H1 (cell line): ENCODE data around the gene KIZ. TPM values are rescaled to one million over a fixed set of nuclear protein-coding genes. Genes with fewer than 3 reads are reported as not detected.

Source experiments
- CTCF ChIA-PET: fragments of 300-600 bp; sonication (Branson Sonifier 250); formaldehyde crosslinking; loops from one replicate; lab custom pipeline; 2021; ENCODE audit not compliant: partially characterized antibody; lab: Charles Lee
- POLR2A ChIA-PET: fragments of 300-600 bp; sonication (Branson Sonifier 250); formaldehyde crosslinking; loops from one replicate; lab custom pipeline; 2021; ENCODE audit warnings: inconsistent platforms; ENCODE audit not compliant: partially characterized antibody; lab: Charles Lee
- DNase-seq, 2 experiments: peaks; one replicate each; pipeline versions ENCODE4 v3.0.0 to v3.0.0-alpha.2; 2010 to 2022; ENCODE audit warnings: low spot score in 2 of 2, low read depth in 1 of 2, mixed read lengths in 1 of 2
- FAIRE-seq: peaks from 2 replicates; lab custom pipeline; 2011; peaks lifted over from hg19 to GRCh38; lab: Jason Lieb, UNC
- H2AFZ ChIP-seq: 2 replicates; pipeline ENCODE4 v1.8.1; 2012; ENCODE audit warnings: low read length, inconsistent platforms
- H2AK5ac ChIP-seq: 2 replicates; pipeline ENCODE4 v1.6.1; 2013; ENCODE audit warnings: low read depth, low read length
- H2BK120ac ChIP-seq: replicated peaks from 2 replicates; pipeline ENCODE3; 2013; ENCODE audit warnings: low read depth, low read length, inconsistent platforms
- H2BK12ac ChIP-seq: 2 replicates; pipeline ENCODE4 v1.6.1; 2013; ENCODE audit warnings: low read depth, low read length
- H2BK15ac ChIP-seq: 2 replicates; pipeline ENCODE4 v1.6.1; 2013; ENCODE audit warnings: low read length
- H2BK20ac ChIP-seq: 2 replicates; pipeline ENCODE4 v1.6.1; 2013; ENCODE audit warnings: low read length
- H2BK5ac ChIP-seq: 2 replicates; pipeline ENCODE4 v1.6.1; 2013; ENCODE audit warnings: low read depth, low read length
- H3K14ac ChIP-seq: 2 replicates; pipeline ENCODE4 v1.6.1; 2013; ENCODE audit warnings: inconsistent platforms; ENCODE audit not compliant: insufficient read length
- H3K18ac ChIP-seq: 2 replicates; pipeline ENCODE4 v1.6.1; 2013; ENCODE audit warnings: low read length; ENCODE audit errors: extremely low read depth
- H3K23ac ChIP-seq: 2 replicates; pipeline ENCODE4 v1.6.1; 2013; ENCODE audit warnings: inconsistent platforms; ENCODE audit not compliant: insufficient read length
- H3K23me2 ChIP-seq: 2 replicates; pipeline ENCODE4 v1.6.1; 2013; ENCODE audit warnings: low read depth, low read length
- H3K27ac ChIP-seq: 2 replicates; pipeline ENCODE4 v1.6.1; 2011; ENCODE audit warnings: low read depth, low read length, inconsistent platforms
- H3K27me3 ChIP-seq, 4 experiments: replicated peaks in 1 of 4; 1 replicate in 1 of 4; 2 replicates in 3 of 4; pipeline versions ENCODE4 v1.6.1 to v1.8.1; 2011 to 2013; ENCODE audit warnings: low read length in 3 of 4, mild to moderate bottlenecking in 3 of 4, inconsistent platforms in 2 of 4, mixed read lengths in 2 of 4, moderate library complexity in 1 of 4; ENCODE audit not compliant: control insufficient read depth in 3 of 4, insufficient read depth in 3 of 4; ENCODE audit errors: extremely low read depth in 1 of 4
- H3K36me3 ChIP-seq, 4 experiments: 2 replicates each; pipeline versions ENCODE4 v1.6.1 to v1.8.1; 2011 to 2013; ENCODE audit warnings: mild to moderate bottlenecking in 4 of 4, low read length in 3 of 4, moderate library complexity in 2 of 4, control low read depth in 1 of 4, inconsistent platforms in 1 of 4; ENCODE audit not compliant: insufficient read depth in 4 of 4, control insufficient read depth in 2 of 4
- H3K4ac ChIP-seq: replicated peaks from 2 replicates; pipeline ENCODE3; 2013; ENCODE audit warnings: low read length, low read depth, mixed read lengths, inconsistent platforms; ENCODE audit not compliant: insufficient read length
- H3K4me1 ChIP-seq, 4 experiments: replicated peaks in 1 of 4; 1 replicate in 1 of 4; 2 replicates in 3 of 4; pipeline versions ENCODE4 v1.6.1 to v1.8.1; 2011 to 2013; ENCODE audit warnings: low read length in 3 of 4, inconsistent platforms in 2 of 4, mixed read lengths in 1 of 4; ENCODE audit not compliant: insufficient read depth in 4 of 4, control insufficient read depth in 3 of 4
- H3K4me2 ChIP-seq, 2 experiments: 2 replicates each; pipeline versions ENCODE4 v1.6.1 to v1.8.1; 2011 to 2013; ENCODE audit warnings: low read depth in 2 of 2, low read length in 2 of 2, control low read depth in 1 of 2, inconsistent platforms in 1 of 2, mild to moderate bottlenecking in 1 of 2; ENCODE audit not compliant: insufficient read depth in 1 of 2
- H3K4me3 ChIP-seq, 4 experiments: fragments of 200-600, 300-600 bp in 1 of 4; sonication (generic), shearing (Covaris generic), sonication (Bioruptor Twin) in 1 of 4; 2 replicates each; pipeline versions ENCODE4 v1.5.1 to v1.8.1; 2011 to 2016; ENCODE audit warnings: low read length in 4 of 4, low read depth in 3 of 4, control low read depth in 2 of 4, inconsistent platforms in 2 of 4, mild to moderate bottlenecking in 2 of 4, mixed read lengths in 1 of 4, moderate library complexity in 1 of 4; ENCODE audit not compliant: insufficient read depth in 2 of 4; ENCODE audit errors: extremely low read depth in 1 of 4
- H3K56ac ChIP-seq: replicated peaks from 2 replicates; pipeline ENCODE3; 2013; ENCODE audit warnings: low read depth, mild to moderate bottlenecking, mixed read lengths, low read length, inconsistent platforms; ENCODE audit not compliant: insufficient read length
- H3K79me1 ChIP-seq: 2 replicates; pipeline ENCODE4 v1.6.1; 2013; ENCODE audit warnings: low read depth, low read length, control low read depth
- H3K79me2 ChIP-seq, 2 experiments: 2 replicates each; pipeline versions ENCODE4 v1.6.1 to v1.8.1; 2012 to 2013; ENCODE audit warnings: low read length in 2 of 2, mild to moderate bottlenecking in 2 of 2, inconsistent platforms in 1 of 2; ENCODE audit not compliant: insufficient read depth in 2 of 2, control insufficient read depth in 1 of 2
- H3K9ac ChIP-seq, 4 experiments: replicated peaks in 1 of 4; 1 replicate in 1 of 4; 2 replicates in 3 of 4; pipeline versions ENCODE4 v1.6.1 to v1.8.1; 2011 to 2013; ENCODE audit warnings: low read depth in 3 of 4, low read length in 3 of 4, control low read depth in 2 of 4, mild to moderate bottlenecking in 2 of 4, moderate library complexity in 2 of 4, inconsistent platforms in 1 of 4; ENCODE audit errors: extremely low read depth in 1 of 4
- H3K9me3 ChIP-seq, 2 experiments: 2 replicates each; pipeline versions ENCODE4 v1.6.1 to v1.8.1; 2012 to 2013; ENCODE audit warnings: mild to moderate bottlenecking in 2 of 2, moderate library complexity in 2 of 2, control low read depth in 1 of 2, inconsistent platforms in 1 of 2, low read depth in 1 of 2, low read length in 1 of 2, mixed read lengths in 1 of 2; ENCODE audit not compliant: insufficient read depth in 2 of 2
- H4K20me1 ChIP-seq, 2 experiments: replicated peaks in 1 of 2; 2 replicates each; pipeline versions ENCODE3 to v1.8.1; 2011 to 2013; ENCODE audit warnings: inconsistent platforms in 2 of 2, low read length in 2 of 2, mild to moderate bottlenecking in 1 of 2; ENCODE audit not compliant: insufficient read depth in 2 of 2, control insufficient read depth in 1 of 2
- H4K5ac ChIP-seq: 2 replicates; pipeline ENCODE4 v1.6.1; 2013; ENCODE audit warnings: low read length, low read depth, mixed read lengths, inconsistent platforms; ENCODE audit not compliant: insufficient read length
- H4K8ac ChIP-seq: 2 replicates; pipeline ENCODE4 v1.8.0; 2013; ENCODE audit warnings: mild to moderate bottlenecking, moderate library complexity, low read length, inconsistent platforms; ENCODE audit not compliant: insufficient read depth; ENCODE audit errors: extremely low read depth
- H4K91ac ChIP-seq: replicated peaks from 2 replicates; pipeline ENCODE3; 2013; ENCODE audit warnings: low read length, mixed read lengths, inconsistent platforms; ENCODE audit not compliant: insufficient read length
- BRCA1 ChIP-seq: IDR thresholded peaks from 2 replicates; pipeline ENCODE4 v1.6.1; 2012; ENCODE audit warnings: low read depth, low read length, improper control_type of control experiment
- EGR1 ChIP-seq: IDR thresholded peaks from 2 replicates; pipeline ENCODE4 v1.6.1; 2011; ENCODE audit warnings: low read depth, low read length, borderline replicate concordance
- GABPA ChIP-seq: IDR thresholded peaks from 2 replicates; pipeline ENCODE4 v1.6.1; 2011; ENCODE audit warnings: mild to moderate bottlenecking, low read length, moderate library complexity, borderline replicate concordance; ENCODE audit not compliant: insufficient read depth
- HDAC6 ChIP-seq: IDR thresholded peaks from one replicate; pipeline ENCODE4 v1.7.1; 2012; ENCODE audit warnings: low read depth, mild to moderate bottlenecking, inconsistent platforms, low read length, moderate library complexity
- KDM1A ChIP-seq: fragments of 200-600, 300-600 bp; sonication (generic); IDR thresholded peaks from 2 replicates; pipeline ENCODE4 v1.7.1; 2016; ENCODE audit warnings: mild to moderate bottlenecking, low read length, borderline replicate concordance
- KDM4A ChIP-seq: IDR thresholded peaks from one replicate; pipeline ENCODE4 v1.7.1; 2012; ENCODE audit warnings: low read depth, mild to moderate bottlenecking, moderate library complexity, low read length, inconsistent platforms; ENCODE audit not compliant: severe bottlenecking
- KDM5A ChIP-seq: fragments of 200-600 bp; IDR thresholded peaks from 2 replicates; pipeline ENCODE4 v1.7.1; 2012; ENCODE audit warnings: mild to moderate bottlenecking, low read length, inconsistent platforms, mixed read lengths
- PHF8 ChIP-seq: fragments of 200-600 bp; sonication (generic); conservative IDR thresholded peaks from 2 replicates; pipeline ENCODE4 v1.7.1; 2012; ENCODE audit warnings: low read depth, mild to moderate bottlenecking, inconsistent platforms, low read length, moderate library complexity
- POLR2AphosphoS5 ChIP-seq: IDR thresholded peaks from 2 replicates; pipeline ENCODE4 v1.6.1; 2011; ENCODE audit warnings: low read depth, low read length
- RNF2 ChIP-seq: fragments of 200-900, 300-1000 bp; sonication (generic); IDR thresholded peaks from 2 replicates; pipeline ENCODE4 v1.7.1; 2016; ENCODE audit warnings: borderline replicate concordance, low read depth, mild to moderate bottlenecking, antibody characterized with exemption, low read length; ENCODE audit not compliant: poor library complexity, severe bottlenecking; ENCODE audit errors: missing control alignments
- RXRA ChIP-seq: IDR thresholded peaks from 2 replicates; pipeline ENCODE4 v1.6.1; 2011; ENCODE audit warnings: low read depth, mild to moderate bottlenecking, low read length, moderate library complexity; ENCODE audit not compliant: insufficient read depth
- SP1 ChIP-seq: IDR thresholded peaks from 2 replicates; pipeline ENCODE4 v1.6.1; 2011; ENCODE audit warnings: low read depth, low read length
- ZNF274 ChIP-seq: IDR thresholded peaks from 2 replicates; pipeline ENCODE4 v1.7.0; 2012; ENCODE audit warnings: low read length, borderline replicate concordance; ENCODE audit errors: extremely low read depth
- WGBS, 2 experiments: shearing (Covaris generic) in 1 of 2; methylation state at CpG; one replicate each; pipeline versions ENCODE4 v1.1.6 to v1.1.7; 2013 to 2015; ENCODE audit warnings: low lambda C conversion rate in 2 of 2, mixed read lengths in 2 of 2, inconsistent platforms in 1 of 2, low coverage in 1 of 2, missing lambda C conversion rate in 1 of 2; ENCODE audit not compliant: insufficient replicate concordance in 2 of 2, insufficient coverage in 1 of 2, insufficient read length in 1 of 2; ENCODE audit errors: extremely low coverage in 1 of 2, missing lambda C conversion rate in 1 of 2; 5-methylcytosine and 5-hydroxymethylcytosine counted together
- polyA plus RNA-seq, 7 experiments: library from polyadenylated mRNA; depleted of rRNA in 3 of 7; stranded (reverse) in 5 of 7; unstranded in 2 of 7; fragments of >200 nt in 5 of 7; fragments of 200-250 nt in 2 of 7; gene quantifications; 1 replicate in 5 of 7; 2 replicates in 1 of 7; 4 replicates in 1 of 7; pipeline versions ENCODE4 v1.2.1 to v1.2.3, GENCODE V29; 2011 to 2013; ENCODE audit warnings: missing spikeins in 2 of 7, mixed read lengths in 2 of 7
- total RNA-seq: library from RNA; stranded (reverse); fragmentation: NEBNext Ultra II Directional; extraction: Animal tissue kit (Norgen Biotek cat#: 25700); gene quantifications from 2 replicates; pipeline ENCODE4 v1.2.1, GENCODE V29; 2021
- TF ChIP-seq, protein P1 (sequence below): IDR thresholded peaks from 2 replicates; pipeline ENCODE4 v1.6.1; 2012; ENCODE audit warnings: inconsistent platforms

Gene KIZ
- total and polyA plus RNA-seq, 2 of the 8 experiments (the other 6 are each of a cell fraction or from before 2014, with no cell fraction given), result 13.0 to 51.7 TPM

DNA sequence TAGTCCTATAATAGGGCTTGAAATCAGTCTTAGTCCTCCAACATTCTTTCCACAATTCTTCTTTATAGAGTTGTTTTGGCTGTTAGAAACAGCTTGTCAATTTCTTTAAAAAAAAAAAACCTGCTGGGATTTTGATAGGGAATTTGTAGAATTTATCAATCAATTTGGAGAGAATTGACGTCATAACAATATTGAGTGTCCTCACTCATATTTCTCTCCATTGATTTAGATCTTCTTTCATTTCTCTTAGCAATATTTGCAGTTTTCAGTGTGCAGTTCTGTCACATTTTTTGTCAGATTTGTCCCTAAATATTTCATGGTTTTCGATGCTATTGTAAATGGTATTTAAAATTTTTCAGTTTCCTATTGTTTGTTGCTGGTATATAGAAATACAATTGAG lies 14.5 kb upstream of the KIZ start:
- DNase-seq (no peak), FAIRE-seq (no peak)
- no peak overlapping the region for H4K91ac ChIP-seq
- no peaks in the 10 kb centered on the region for H3K36me3 ChIP-seq
- H4K5ac ChIP-seq, result no peak overlapping the region
- H3K18ac ChIP-seq, result no peak overlapping the region
- no peak overlapping the region for H3K14ac ChIP-seq
- H4K20me1 ChIP-seq, result no peaks in the 10 kb centered on the region
- H2AK5ac ChIP-seq, result no peak overlapping the region
- H3K23ac ChIP-seq, result no peak overlapping the region
- no peak overlapping the region for H4K8ac ChIP-seq
- H3K9me3 ChIP-seq, result no peaks in the 10 kb centered on the region
- no peaks in the 10 kb centered on the region for H3K79me1 ChIP-seq
- H3K4me1 ChIP-seq, result no peaks in the 10 kb centered on the region; a peak in 1 of 7 replicates
- CTCF ChIA-PET, result interaction anchor here (0.8 to 1.0 kb wide), 2 partner anchors 124 kb away, joined by 3 read pairs; no protein-coding TSS in a partner anchor
- H2BK15ac ChIP-seq, result no peak overlapping the region
- H3K4ac ChIP-seq, result no peak overlapping the region
- no peak overlapping the region for H3K9ac ChIP-seq
- no peak overlapping the region for H3K4me2 ChIP-seq
- H2BK20ac ChIP-seq, result no peak overlapping the region
- no peak overlapping the region for H3K4me3 ChIP-seq
- H2BK5ac ChIP-seq, result no peak overlapping the region
- POLR2A ChIA-PET, result no interaction called here
- no peak overlapping the region for H3K56ac ChIP-seq
- H3K27ac ChIP-seq, result no peak overlapping the region
- WGBS, 2 experiments, result 88% methylated on average over 2 of the region's 2 CpGs; no CpG with 5 or more reads in 1 of the 2 experiments
- H2BK12ac ChIP-seq, result no peak overlapping the region
- peaks cover 9 to 24% (median 16%) of the 10 kb centered on the region in 4 experiments for H3K27me3 ChIP-seq
- H3K23me2 ChIP-seq, result peaks cover 3% of the 10 kb centered on the region; the same call in 1 of the 2 replicates
- H2AFZ ChIP-seq, result no peak overlapping the region
- H3K79me2 ChIP-seq, result no peaks in the 10 kb centered on the region
- no peak overlapping the region for H2BK120ac ChIP-seq
- TF ChIP-seq GABPA, result no peak
- TF ChIP-seq RXRA, result no peak
- no peak for TF ChIP-seq EGR1
- TF ChIP-seq ZNF274, result no peak
- no peak for TF ChIP-seq KDM1A
- TF ChIP-seq RNF2, result no peak
- no peak for TF ChIP-seq KDM5A
- TF ChIP-seq PHF8, result no peak
- no peak for TF ChIP-seq HDAC6
- TF ChIP-seq BRCA1, result no peak
- no peak for TF ChIP-seq SP1
- no peak for TF ChIP-seq KDM4A
- TF ChIP-seq, protein P1, sequence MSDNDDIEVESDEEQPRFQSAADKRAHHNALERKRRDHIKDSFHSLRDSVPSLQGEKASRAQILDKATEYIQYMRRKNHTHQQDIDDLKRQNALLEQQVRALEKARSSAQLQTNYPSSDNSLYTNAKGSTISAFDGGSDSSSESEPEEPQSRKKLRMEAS, result no peak
- no peak for TF ChIP-seq POLR2AphosphoS5
